ENCODE data around the gene EP300.
"Not testable (repeated sequence)": the region's sequence is repeated elsewhere in the genome, so short reads cannot be mapped to it uniquely, and the experiment has no call there.

Gene EP300

GRCh38 chr22:41092023-41092817, at the start of gene EP300:
Gene EP300, plus strand, starts transcription at chr22:41092592. Its CDS starts 413 bp downstream, at chr22:41093005.
- peak; percentile 87 for DNase-seq (ENCODE audit: low spot score)

GRCh38 chr22:41043722-41044121, 48.7 kb upstream of the EP300 start:
- DNase-seq (ENCODE audit: low spot score): no peak

- DNase-seq (ENCODE audit: low spot score): not testable (repeated sequence)
Measured at GRCh38 chr22:41045575-41045974, 46.8 kb upstream of the EP300 start.

- no peak for DNase-seq (ENCODE audit: low spot score)
Measured at GRCh38 chr22:41047801-41048211, 44.6 kb upstream of the EP300 start.

GRCh38 chr22:41048345-41048744, 44.0 kb upstream of the EP300 start:
- not testable (repeated sequence) for DNase-seq (ENCODE audit: low spot score)

GRCh38 chr22:41048791-41049717, 43.3 kb upstream of the EP300 start:
- peak; percentile 74 for DNase-seq (ENCODE audit: low spot score)

- not testable (repeated sequence) for DNase-seq (ENCODE audit: low spot score)
Measured at GRCh38 chr22:41049795-41050194, 42.6 kb upstream of the EP300 start.

GRCh38 chr22:41050883-41051282, 41.5 kb upstream of the EP300 start:
- DNase-seq (ENCODE audit: low spot score): no peak

GRCh38 chr22:41052661-41053490, 39.5 kb upstream of the EP300 start:
- DNase-seq (ENCODE audit: low spot score): no peak

- DNase-seq (ENCODE audit: low spot score): no peak
Measured at GRCh38 chr22:41057076-41057475, 35.3 kb upstream of the EP300 start.

- DNase-seq (ENCODE audit: low spot score): peak; percentile 23
Measured at GRCh38 chr22:41062146-41062545, 30.2 kb upstream of the EP300 start.

- not testable (repeated sequence) for DNase-seq (ENCODE audit: low spot score)
Measured at GRCh38 chr22:41064326-41064725, 28.1 kb upstream of the EP300 start.

GRCh38 chr22:41066341-41066740, 26.1 kb upstream of the EP300 start:
- DNase-seq (ENCODE audit: low spot score): not testable (repeated sequence)

GRCh38 chr22:41067968-41068367, 24.4 kb upstream of the EP300 start:
- not testable (repeated sequence) for DNase-seq (ENCODE audit: low spot score)

- no peak for DNase-seq (ENCODE audit: low spot score)
Measured at GRCh38 chr22:41070665-41071331, 21.6 kb upstream of the EP300 start.

GRCh38 chr22:41074061-41074460, 18.3 kb upstream of the EP300 start:
- DNase-seq (ENCODE audit: low spot score): no peak

GRCh38 chr22:41074466-41074865, 17.9 kb upstream of the EP300 start:
- DNase-seq (ENCODE audit: low spot score): no peak

GRCh38 chr22:41074941-41075710, 17.3 kb upstream of the EP300 start:
- DNase-seq (ENCODE audit: low spot score): no peak

GRCh38 chr22:41075946-41076345, 16.4 kb upstream of the EP300 start:
- DNase-seq (ENCODE audit: low spot score): peak; percentile 83

- no peak for DNase-seq (ENCODE audit: low spot score)
Measured at GRCh38 chr22:41076857-41077256, 15.5 kb upstream of the EP300 start.

- DNase-seq (ENCODE audit: low spot score): no peak
Measured at GRCh38 chr22:41078931-41079330, 13.5 kb upstream of the EP300 start.

Measured in cerebellar cortex (tissue), 1 donor.